ENCODE results near the gene SDK2. TPM values are rescaled to one million over a fixed set of nuclear protein-coding genes. Genes with fewer than 3 reads are reported as not detected.
A peak's percentile ranks its signal among the peaks of the same experiment; 100 is the strongest.

Gene SDK2
- total RNA-seq, 2 donors from 2014 or later: 16.5 to 26.3 TPM

DNA sequence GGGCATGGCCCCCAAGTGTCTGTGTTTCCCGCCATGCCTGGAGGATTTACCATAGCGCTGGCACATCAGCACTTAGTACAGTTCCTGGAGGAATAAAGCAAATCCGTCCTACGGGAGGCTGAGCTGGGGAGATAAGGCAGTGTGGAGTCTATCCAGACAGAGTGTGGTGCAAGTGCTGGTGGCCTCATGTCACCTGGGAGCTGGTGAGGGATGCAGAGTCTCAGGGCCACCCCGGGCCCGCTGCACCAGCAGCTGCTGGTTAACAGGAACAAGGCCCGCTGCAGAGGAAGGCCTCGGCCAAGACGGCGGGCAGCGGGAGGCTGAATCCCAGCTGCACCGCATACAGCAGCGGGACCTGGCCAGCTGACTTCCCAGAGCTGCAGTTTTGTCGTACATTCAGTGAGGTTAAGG is 275.1 kb downstream of the SDK2 start:
- H3K27ac ChIP-seq: no peak overlapping the region
- intact Hi-C loops (cut with DNase I): loop anchor here (1.0 to 10.0 kb wide), 3 partner anchors 56 to 174 kb away; partner anchors contain the start of genes CDC42EP4 and COG1
- TF ChIP-seq POLR2A (IDR thresholded peaks at IDR 0.05) (no peak), POLR2AphosphoS5 (IDR thresholded peaks at IDR 0.05) (no peak)
- TF ChIP-seq, protein P1, sequence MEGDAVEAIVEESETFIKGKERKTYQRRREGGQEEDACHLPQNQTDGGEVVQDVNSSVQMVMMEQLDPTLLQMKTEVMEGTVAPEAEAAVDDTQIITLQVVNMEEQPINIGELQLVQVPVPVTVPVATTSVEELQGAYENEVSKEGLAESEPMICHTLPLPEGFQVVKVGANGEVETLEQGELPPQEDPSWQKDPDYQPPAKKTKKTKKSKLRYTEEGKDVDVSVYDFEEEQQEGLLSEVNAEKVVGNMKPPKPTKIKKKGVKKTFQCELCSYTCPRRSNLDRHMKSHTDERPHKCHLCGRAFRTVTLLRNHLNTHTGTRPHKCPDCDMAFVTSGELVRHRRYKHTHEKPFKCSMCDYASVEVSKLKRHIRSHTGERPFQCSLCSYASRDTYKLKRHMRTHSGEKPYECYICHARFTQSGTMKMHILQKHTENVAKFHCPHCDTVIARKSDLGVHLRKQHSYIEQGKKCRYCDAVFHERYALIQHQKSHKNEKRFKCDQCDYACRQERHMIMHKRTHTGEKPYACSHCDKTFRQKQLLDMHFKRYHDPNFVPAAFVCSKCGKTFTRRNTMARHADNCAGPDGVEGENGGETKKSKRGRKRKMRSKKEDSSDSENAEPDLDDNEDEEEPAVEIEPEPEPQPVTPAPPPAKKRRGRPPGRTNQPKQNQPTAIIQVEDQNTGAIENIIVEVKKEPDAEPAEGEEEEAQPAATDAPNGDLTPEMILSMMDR (IDR thresholded peaks at IDR 0.05): no peak
- DNase-seq (ENCODE audit: low spot score): no peak
- no peaks in the 10 kb centered on the region for H3K36me3 ChIP-seq
- no peaks in the 10 kb centered on the region for H3K9me3 ChIP-seq
- H3K4me3 ChIP-seq: no peak overlapping the region
- H3K27me3 ChIP-seq (replicated peaks; ENCODE audit: insufficient read depth): no peaks in the 10 kb centered on the region
- 66% methylated on average over 14 of the region's 14 CpGs for WGBS
- no peaks in the 10 kb centered on the region for H3K4me1 ChIP-seq (replicated peaks)

DNA sequence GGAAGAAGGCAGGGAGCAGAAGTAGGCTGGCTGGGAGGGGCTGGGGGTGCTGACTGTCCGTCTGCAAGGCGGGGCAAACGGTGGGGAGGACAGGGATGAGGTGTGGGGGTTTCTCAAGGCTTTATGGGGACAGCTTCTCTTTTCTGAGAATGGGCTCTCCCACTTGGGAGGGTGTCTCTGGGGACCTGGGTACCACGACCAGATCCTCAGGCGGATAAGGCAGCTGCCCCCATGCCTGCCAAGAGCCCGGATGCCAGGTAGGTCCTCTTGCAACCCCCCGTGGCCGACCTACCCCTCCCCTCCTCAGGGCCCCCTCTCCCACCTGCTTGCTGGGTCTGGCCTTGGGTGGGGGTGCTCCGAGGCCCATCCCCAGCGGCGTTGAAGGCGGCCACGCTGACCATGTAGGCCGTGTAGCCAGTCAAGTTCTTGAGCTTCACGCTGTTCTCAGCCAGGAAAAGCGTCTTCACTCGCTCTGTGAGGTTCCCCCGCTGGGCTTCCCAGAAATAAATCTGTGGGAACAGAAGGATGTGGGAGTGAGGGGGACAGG is 276.1 kb downstream of the SDK2 start:
- Histone ChIP-seq H3K27ac (no peak overlapping the region), H3K4me3 (no peak overlapping the region), H3K27me3 (replicated peaks; ENCODE audit: insufficient read depth) (no peaks in the 10 kb centered on the region), H3K9me3 (no peaks in the 10 kb centered on the region), H3K36me3 (no peaks in the 10 kb centered on the region), H3K4me1 (replicated peaks) (no peaks in the 10 kb centered on the region)
- 88% methylated on average over 18 of the region's 18 CpGs for WGBS
- TF ChIP-seq, protein P1 (IDR thresholded peaks at IDR 0.05): no peak
- TF ChIP-seq POLR2A (IDR thresholded peaks at IDR 0.05): no peak
- intact Hi-C loops (cut with DNase I): loop anchor here (2.0 to 10.0 kb wide), 2 partner anchors 55 to 173 kb away; partner anchors contain the start of genes CDC42EP4 and COG1
- DNase-seq (ENCODE audit: low spot score): no peak

DNA sequence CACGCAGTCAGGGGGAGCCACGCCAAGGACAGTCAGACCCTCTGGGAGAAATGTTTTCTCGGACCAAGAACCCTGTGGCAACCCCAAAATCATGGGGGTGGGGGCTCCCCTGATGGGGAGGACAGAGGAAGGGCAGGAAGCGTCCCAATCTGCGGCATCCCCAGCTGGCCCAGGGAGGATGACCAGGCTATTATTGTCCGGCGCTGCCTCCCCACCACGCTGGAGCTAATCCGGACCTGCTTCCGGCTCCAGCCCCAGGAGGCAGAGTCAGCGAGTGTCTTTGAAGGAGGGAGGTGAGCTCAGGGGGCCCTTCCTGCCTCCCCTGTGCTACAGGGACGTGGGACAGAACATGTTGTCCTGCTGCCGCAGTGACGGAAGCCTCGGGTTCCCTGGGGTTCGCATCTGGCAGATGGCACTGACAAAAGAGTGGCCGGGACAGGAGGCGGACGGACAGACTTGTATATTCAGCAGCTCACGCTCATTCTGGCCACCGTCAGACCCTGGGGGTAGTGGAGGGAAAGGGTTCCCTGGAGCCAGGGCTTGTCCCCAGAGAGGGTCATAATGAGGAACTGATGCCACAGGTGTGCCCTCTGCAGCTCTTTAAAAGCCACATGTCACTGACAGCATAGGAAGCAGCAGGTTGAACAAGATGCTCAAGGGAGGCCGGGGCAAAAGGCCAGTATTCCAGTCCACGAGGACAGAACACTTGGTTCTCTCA is 278.2 kb downstream of the SDK2 start:
- no peaks in the 10 kb centered on the region for H3K36me3 ChIP-seq
- H3K9me3 ChIP-seq: no peaks in the 10 kb centered on the region
- no peak for DNase-seq (ENCODE audit: low spot score)
- 61% methylated on average over 23 of the region's 23 CpGs for WGBS
- intact Hi-C loops (cut with DNase I): loop anchor here (10.0 kb wide), 1 partner anchor 171 kb away; the partner anchor contains the start of gene COG1
- H3K4me1 ChIP-seq (replicated peaks): no peaks in the 10 kb centered on the region
- peak overlapping the region; percentile 35 to 55 for H3K27ac ChIP-seq
- no peak overlapping the region for H3K4me3 ChIP-seq
- TF ChIP-seq, protein P1 (IDR thresholded peaks at IDR 0.05): no peak
- no peak for TF ChIP-seq POLR2AphosphoS5 (IDR thresholded peaks at IDR 0.05)
- no peak for TF ChIP-seq POLR2A (IDR thresholded peaks at IDR 0.05)
- no peaks in the 10 kb centered on the region for H3K27me3 ChIP-seq (replicated peaks; ENCODE audit: insufficient read depth)

DNA sequence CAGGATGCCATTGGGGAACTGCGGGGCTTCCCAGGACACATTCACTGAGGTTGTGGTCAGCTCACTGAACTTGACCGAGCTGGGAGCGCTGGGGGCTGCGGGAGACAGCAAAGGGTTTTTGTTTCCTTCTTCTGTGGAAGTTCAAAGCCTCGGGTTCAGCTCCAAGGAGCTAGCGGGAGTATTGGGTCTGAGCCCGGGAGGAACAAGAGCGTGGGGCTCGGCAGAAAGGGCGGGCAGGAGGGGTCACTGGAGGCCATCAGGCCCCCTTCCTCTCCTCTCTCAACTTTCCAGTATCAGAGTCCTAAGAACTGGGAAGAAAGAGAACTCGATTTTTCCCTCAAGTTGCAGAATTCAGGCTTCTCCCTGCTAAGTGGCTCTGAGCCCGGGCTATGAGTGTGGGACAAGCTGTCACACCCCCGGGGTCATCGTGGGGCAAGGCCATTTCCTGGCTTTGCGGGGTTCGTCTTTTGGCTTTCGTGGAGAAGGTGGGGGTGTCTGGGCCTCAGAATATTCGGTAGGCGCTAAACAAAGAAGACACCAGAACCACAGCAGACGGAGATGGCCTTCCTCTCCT is 278.9 kb downstream of the SDK2 start:
- Histone ChIP-seq H3K36me3 (no peaks in the 10 kb centered on the region), H3K4me1 (replicated peaks) (peaks cover 3% of the 10 kb centered on the region), H3K27me3 (replicated peaks; ENCODE audit: insufficient read depth) (no peaks in the 10 kb centered on the region), H3K27ac (peak overlapping the region; percentile 35 to 55), H3K9me3 (no peaks in the 10 kb centered on the region), H3K4me3 (no peak overlapping the region)
- WGBS: 68% methylated on average over 20 of the region's 20 CpGs
- TF ChIP-seq POLR2AphosphoS5 (IDR thresholded peaks at IDR 0.05): no peak
- no peak for TF ChIP-seq POLR2A (IDR thresholded peaks at IDR 0.05)
- TF ChIP-seq, protein P1 (IDR thresholded peaks at IDR 0.05): no peak
- DNase-seq (ENCODE audit: low spot score): no peak
- intact Hi-C loops (cut with DNase I): loop anchor here (10.0 kb wide), 1 partner anchor 171 kb away; the partner anchor contains the start of gene COG1

Measured in prostate gland (tissue), 2 donors.